GM21737 (cell line): ENCODE data around the gene VWA7.

Experiments used
- ATAC-seq: cut with Tn5 transposase; IDR thresholded peaks from one replicate; pipeline ENCODE4 v1.9.1; 2021; ENCODE audit warnings: mild to moderate bottlenecking, moderate library complexity; ENCODE audit not compliant: unreplicated experiment

The VWA7 gene

GRCh38 chr6:31733734-31734133 is 43.4 kb downstream of the VWA7 start:
- no peak for ATAC-seq

GRCh38 chr6:31732029-31732428 is 45.1 kb downstream of the VWA7 start:
- ATAC-seq = no peak

GRCh38 chr6:31730631-31731086 is 46.5 kb downstream of the VWA7 start:
- ATAC-seq = no peak

- ATAC-seq = no peak
Measured at GRCh38 chr6:31729979-31730630, 47.0 kb downstream of the VWA7 start.

GRCh38 chr6:31729515-31729978 is 47.6 kb downstream of the VWA7 start:
- ATAC-seq = peak; percentile 44

- no peak for ATAC-seq
Measured at GRCh38 chr6:31728767-31729514, 48.2 kb downstream of the VWA7 start, which contains the start of gene DDAH2. Gene DDAH2 (minus strand): TSS chr6:31729299. CDS start chr6:31729161, 138 bp downstream.

GRCh38 chr6:31727717-31728671 is 49.1 kb downstream of the VWA7 start:
- ATAC-seq = no peak

- no peak for ATAC-seq
Measured at GRCh38 chr6:31727034-31727716, 50.0 kb downstream of the VWA7 start.

GRCh38 chr6:31725502-31726350 is 51.4 kb downstream of the VWA7 start:
- no peak for ATAC-seq

GRCh38 chr6:31723980-31724691 is 53.0 kb downstream of the VWA7 start:
- ATAC-seq = no peak

- ATAC-seq = no peak
Measured at GRCh38 chr6:31723245-31723979, 53.7 kb downstream of the VWA7 start, which contains the start of gene MPIG6B. Gene MPIG6B (plus strand): TSS chr6:31723373. CDS start chr6:31723384, 11 bp downstream.

- ATAC-seq = no peak
Measured at GRCh38 chr6:31722173-31722572, 55.0 kb downstream of the VWA7 start.

GRCh38 chr6:31721351-31722020 is 55.6 kb downstream of the VWA7 start, which contains the start of gene LY6G6C:
Gene LY6G6C (minus strand): TSS chr6:31721746. CDS start chr6:31721679, 67 bp downstream.
- ATAC-seq = no peak

- no peak for ATAC-seq
Measured at GRCh38 chr6:31720196-31720770, 56.8 kb downstream of the VWA7 start.

GRCh38 chr6:31719001-31719400 is 58.1 kb downstream of the VWA7 start:
- ATAC-seq = no peak

GRCh38 chr6:31718265-31718664 is 58.9 kb downstream of the VWA7 start:
- no peak for ATAC-seq
